ENCODE measurements around the gene ITIH2. TPM values are rescaled to one million over a fixed set of nuclear protein-coding genes. Genes with fewer than 3 reads are reported as not detected.

The ITIH2 gene
- total and polyA plus RNA-seq, 2 of the 8 experiments (the other 6 are each of a cell fraction or from before 2014, with no cell fraction given): not detected

DNA sequence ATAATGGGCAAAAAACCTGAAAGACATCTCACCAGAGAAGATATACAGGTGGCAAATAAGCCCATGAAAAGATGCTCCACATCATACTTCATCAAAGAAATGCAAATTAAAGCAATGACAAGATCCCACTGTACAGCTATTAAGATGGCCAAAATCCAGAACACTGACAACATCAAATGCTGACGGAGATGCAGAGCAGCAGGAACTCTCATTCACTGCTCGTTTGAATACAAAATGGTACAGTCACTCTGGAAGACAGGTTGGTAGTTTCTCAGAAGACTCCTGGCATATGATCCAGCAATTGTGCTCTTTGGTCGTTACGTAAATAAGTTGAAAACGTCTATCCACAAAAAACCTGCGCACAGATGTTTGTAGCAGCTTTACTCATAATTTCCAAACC, 49.1 kb downstream of the ITIH2 start:
- no peaks in the 10 kb centered on the region for H3K79me1 ChIP-seq (ENCODE audit: low read depth, low read length)
- ChIA-PET POLR2A (ENCODE audit: partially characterized antibody) (interaction anchor here (1.2 kb wide), 1 partner anchor 9 kb away, joined by 3 read pairs; no protein-coding TSS in a partner anchor), CTCF (ENCODE audit: partially characterized antibody) (interaction anchor here (1.0 to 1.7 kb wide), 2 partner anchors 8 to 10 kb away, joined by 3 to 4 read pairs; no protein-coding TSS in a partner anchor)
- H3K14ac ChIP-seq (ENCODE audit: insufficient read length): no peak overlapping the region
- no peaks in the 10 kb centered on the region for H3K27me3 ChIP-seq (replicated peaks in 1 of 4; ENCODE audit: control insufficient read depth in 3 of 4, extremely low read depth in 1 of 4, insufficient read depth in 3 of 4, low read length in 3 of 4)
- FAIRE-seq (no peak), DNase-seq (ENCODE audit: low read depth in 1 of 2, low spot score in 2 of 2) (no peak)
- H3K23ac ChIP-seq (ENCODE audit: insufficient read length): no peak overlapping the region
- no peaks in the 10 kb centered on the region for H3K9me3 ChIP-seq (ENCODE audit: insufficient read depth in 2 of 2, low read depth in 1 of 2, low read length in 1 of 2)
- no peak overlapping the region for H3K27ac ChIP-seq (ENCODE audit: low read depth, low read length)
- H4K20me1 ChIP-seq (replicated peaks in 1 of 2; ENCODE audit: control insufficient read depth in 1 of 2, insufficient read depth in 2 of 2, low read length in 2 of 2): peaks cover 0 to 2% of the 10 kb centered on the region in 2 experiments
- no peaks in the 10 kb centered on the region for H3K4me1 ChIP-seq (replicated peaks in 1 of 4; ENCODE audit: control insufficient read depth in 3 of 4, insufficient read depth in 4 of 4, low read length in 3 of 4)
- H3K36me3 ChIP-seq (ENCODE audit: control insufficient read depth in 2 of 4, insufficient read depth in 4 of 4, low read length in 3 of 4): peaks cover 0 to 32% (median 14%) of the 10 kb centered on the region in 4 experiments; a peak in 7 of 8 replicates
- H3K18ac ChIP-seq (ENCODE audit: extremely low read depth, low read length): no peak overlapping the region
- no peak overlapping the region for H2BK120ac ChIP-seq (replicated peaks; ENCODE audit: low read depth, low read length)
- no peaks in the 10 kb centered on the region for H3K79me2 ChIP-seq (ENCODE audit: control insufficient read depth in 1 of 2, insufficient read depth in 2 of 2, low read length in 2 of 2)
- H2BK20ac ChIP-seq (ENCODE audit: low read length): no peak overlapping the region
- H3K4me3 ChIP-seq (ENCODE audit: extremely low read depth in 1 of 4, insufficient read depth in 2 of 4, low read depth in 3 of 4, low read length in 4 of 4): no peak overlapping the region
- H4K5ac ChIP-seq (ENCODE audit: insufficient read length, low read depth, low read length): no peak overlapping the region
- H2AFZ ChIP-seq (ENCODE audit: low read length): no peak overlapping the region
- no peak overlapping the region for H2BK12ac ChIP-seq (ENCODE audit: low read depth, low read length)
- no peak overlapping the region for H3K9ac ChIP-seq (replicated peaks in 1 of 4; ENCODE audit: extremely low read depth in 1 of 4, low read depth in 3 of 4, low read length in 3 of 4)
- WGBS, 2 experiments (ENCODE audit: extremely low coverage in 1 of 2, insufficient coverage in 1 of 2, insufficient read length in 1 of 2, insufficient replicate concordance in 2 of 2, low coverage in 1 of 2, low lambda C conversion rate in 2 of 2, missing lambda C conversion rate in 1 of 2): 90% methylated on average over 6 of the region's 6 CpGs; no CpG with 5 or more reads in 1 of the 2 experiments
- H2BK15ac ChIP-seq (ENCODE audit: low read length): no peak overlapping the region
- no peaks in the 10 kb centered on the region for H3K23me2 ChIP-seq (ENCODE audit: low read depth, low read length)
- H4K8ac ChIP-seq (ENCODE audit: extremely low read depth, insufficient read depth, low read length): no peak overlapping the region
- no peak overlapping the region for H3K4me2 ChIP-seq (ENCODE audit: insufficient read depth in 1 of 2, low read depth in 2 of 2, low read length in 2 of 2)
- no peak overlapping the region for H2AK5ac ChIP-seq (ENCODE audit: low read depth, low read length)
- no peak overlapping the region for H3K4ac ChIP-seq (replicated peaks; ENCODE audit: insufficient read length, low read depth, low read length)
- H2BK5ac ChIP-seq (ENCODE audit: low read depth, low read length): no peak overlapping the region
- no peak overlapping the region for H4K91ac ChIP-seq (replicated peaks; ENCODE audit: insufficient read length, low read length)
- H3K56ac ChIP-seq (replicated peaks; ENCODE audit: insufficient read length, low read depth, low read length): no peak overlapping the region
- TF ChIP-seq BACH1 (IDR thresholded peaks at IDR 0.05; ENCODE audit: low read length) (no peak), TAF7 (optimal IDR thresholded peaks at IDR 0.05; ENCODE audit: borderline replicate concordance, low read depth, low read length) (no peak), CTBP2 (IDR thresholded peaks at IDR 0.05; ENCODE audit: borderline replicate concordance, insufficient read depth, insufficient read length, low read length) (no peak), GTF2F1 (IDR thresholded peaks at IDR 0.05; ENCODE audit: borderline replicate concordance, low read depth, low read length) (no peak), NANOG (IDR thresholded peaks at IDR 0.05; ENCODE audit: insufficient read depth, low read depth, low read length, poor library complexity, severe bottlenecking) (no peak), ZNF274 (IDR thresholded peaks at IDR 0.05; ENCODE audit: borderline replicate concordance, extremely low read depth, low read length) (no peak), SP2 (IDR thresholded peaks at IDR 0.05; ENCODE audit: low read length) (no peak), PHF8 (conservative IDR thresholded peaks at IDR 0.05; ENCODE audit: low read depth, low read length) (no peak), SIN3A (conservative IDR thresholded peaks at IDR 0.05 in 1 of 2, IDR thresholded peaks at IDR 0.05 in 1 of 2; ENCODE audit: low read depth in 1 of 2, low read length in 2 of 2) (no peak), RBBP5 (IDR thresholded peaks at IDR 0.05; ENCODE audit: borderline replicate concordance, low read depth, low read length) (no peak), POLR2AphosphoS5 (IDR thresholded peaks at IDR 0.05; ENCODE audit: low read depth, low read length) (no peak), RXRA (IDR thresholded peaks at IDR 0.05; ENCODE audit: insufficient read depth, low read depth, low read length) (no peak)
- TF ChIP-seq, protein P1, sequence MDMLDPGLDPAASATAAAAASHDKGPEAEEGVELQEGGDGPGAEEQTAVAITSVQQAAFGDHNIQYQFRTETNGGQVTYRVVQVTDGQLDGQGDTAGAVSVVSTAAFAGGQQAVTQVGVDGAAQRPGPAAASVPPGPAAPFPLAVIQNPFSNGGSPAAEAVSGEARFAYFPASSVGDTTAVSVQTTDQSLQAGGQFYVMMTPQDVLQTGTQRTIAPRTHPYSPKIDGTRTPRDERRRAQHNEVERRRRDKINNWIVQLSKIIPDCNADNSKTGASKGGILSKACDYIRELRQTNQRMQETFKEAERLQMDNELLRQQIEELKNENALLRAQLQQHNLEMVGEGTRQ (IDR thresholded peaks at IDR 0.05; ENCODE audit: low read length): no peak

Measured in H1 (cell line).